VCaP (cell line): ENCODE measurements around the gene CLRN3.

Experiments
- H3K27ac ChIP-seq: fragments of 450-650 bp; 2 replicates; pipeline ENCODE4 v1.5.1; 2017
- TF ChIP-seq, protein P1 (sequence below): fragments of 450-650 bp; conservative IDR thresholded peaks from 2 replicates; pipeline ENCODE4 v1.5.1; 2017; ENCODE audit warnings: mild to moderate bottlenecking, moderate library complexity

CLRN3 gene

DNA sequence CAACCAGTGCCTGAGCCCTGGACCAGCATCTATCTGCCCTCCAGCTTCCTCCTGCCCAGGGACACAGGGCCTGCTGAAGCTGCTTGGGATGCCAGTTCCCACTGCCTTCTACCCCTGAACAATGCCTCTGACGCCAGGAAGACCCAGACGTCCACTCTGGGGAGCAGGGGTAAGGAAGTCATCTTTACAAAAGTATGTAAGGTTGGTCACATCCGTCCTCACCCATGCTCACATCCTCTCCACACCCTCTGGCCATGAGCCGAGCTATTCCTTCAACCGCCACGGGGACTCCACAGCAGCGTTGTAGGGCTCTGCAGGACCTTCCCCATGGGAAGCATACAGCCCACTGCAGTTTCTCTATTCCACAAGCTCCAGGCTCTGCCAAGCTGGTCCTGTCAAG lies 58.5 kb downstream of the CLRN3 start:
- TF ChIP-seq, protein P1, sequence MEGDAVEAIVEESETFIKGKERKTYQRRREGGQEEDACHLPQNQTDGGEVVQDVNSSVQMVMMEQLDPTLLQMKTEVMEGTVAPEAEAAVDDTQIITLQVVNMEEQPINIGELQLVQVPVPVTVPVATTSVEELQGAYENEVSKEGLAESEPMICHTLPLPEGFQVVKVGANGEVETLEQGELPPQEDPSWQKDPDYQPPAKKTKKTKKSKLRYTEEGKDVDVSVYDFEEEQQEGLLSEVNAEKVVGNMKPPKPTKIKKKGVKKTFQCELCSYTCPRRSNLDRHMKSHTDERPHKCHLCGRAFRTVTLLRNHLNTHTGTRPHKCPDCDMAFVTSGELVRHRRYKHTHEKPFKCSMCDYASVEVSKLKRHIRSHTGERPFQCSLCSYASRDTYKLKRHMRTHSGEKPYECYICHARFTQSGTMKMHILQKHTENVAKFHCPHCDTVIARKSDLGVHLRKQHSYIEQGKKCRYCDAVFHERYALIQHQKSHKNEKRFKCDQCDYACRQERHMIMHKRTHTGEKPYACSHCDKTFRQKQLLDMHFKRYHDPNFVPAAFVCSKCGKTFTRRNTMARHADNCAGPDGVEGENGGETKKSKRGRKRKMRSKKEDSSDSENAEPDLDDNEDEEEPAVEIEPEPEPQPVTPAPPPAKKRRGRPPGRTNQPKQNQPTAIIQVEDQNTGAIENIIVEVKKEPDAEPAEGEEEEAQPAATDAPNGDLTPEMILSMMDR = no peak
- no peak overlapping the region for H3K27ac ChIP-seq

DNA sequence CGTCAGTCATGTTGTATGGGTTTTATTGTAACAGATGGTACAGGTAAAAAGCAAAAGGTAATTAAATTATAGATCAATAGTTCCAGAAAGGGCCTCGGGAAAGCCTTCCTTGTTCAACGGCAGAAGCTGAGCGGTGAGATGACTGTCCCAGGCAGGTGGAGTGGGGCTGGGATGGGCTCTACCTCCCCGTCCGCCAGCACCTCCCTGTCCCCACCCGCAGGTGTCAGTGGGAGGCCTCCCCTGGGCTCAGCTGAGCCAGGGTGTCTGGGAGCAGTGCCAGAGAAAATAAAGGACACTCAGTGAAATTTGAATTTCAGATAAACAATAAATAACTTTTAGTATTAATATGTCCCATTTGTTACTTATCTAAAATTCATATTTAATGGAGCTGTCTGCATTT lies 58.9 kb downstream of the CLRN3 start:
- no peak overlapping the region for H3K27ac ChIP-seq
- TF ChIP-seq, protein P1 = no peak

DNA sequence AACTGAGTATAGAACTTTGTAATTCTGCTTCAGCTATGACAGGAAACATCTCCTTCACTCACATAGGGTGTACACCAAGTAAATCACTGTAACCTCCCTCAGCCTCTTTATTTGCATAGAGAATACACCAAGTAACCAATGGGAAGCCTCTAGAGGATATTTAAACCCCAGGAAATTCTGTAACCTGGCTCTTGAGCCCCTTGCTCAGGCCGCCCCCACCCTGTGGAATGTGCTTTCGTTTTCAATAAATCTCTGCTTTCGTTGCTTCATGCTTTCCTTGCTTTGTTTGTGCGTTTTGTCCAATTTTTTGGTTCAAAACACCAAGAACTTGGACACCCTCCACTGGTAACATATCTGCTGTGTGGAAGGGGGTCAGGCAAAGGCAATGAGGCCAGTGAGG lies 60.2 kb downstream of the CLRN3 start:
- H3K27ac ChIP-seq = no peak overlapping the region
- TF ChIP-seq, protein P1 = no peak

DNA sequence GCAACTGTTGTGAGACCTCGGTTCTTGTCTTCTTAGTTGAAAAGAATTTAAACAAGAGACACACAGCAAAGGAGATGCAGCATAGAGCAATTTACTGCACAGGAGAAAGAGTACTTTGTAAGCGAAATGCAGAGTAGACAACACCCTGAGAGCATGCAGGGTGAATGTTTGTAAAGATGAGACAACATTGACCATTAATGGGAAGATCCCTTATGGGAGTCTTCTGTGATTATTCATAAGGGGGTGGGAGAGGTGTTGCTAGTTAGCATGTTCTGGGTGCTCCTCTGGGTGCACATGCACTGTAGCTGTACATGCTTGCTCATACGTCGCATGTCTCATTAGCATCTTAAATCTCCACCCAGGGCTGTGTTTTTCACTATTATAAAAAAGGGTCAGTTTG lies 62.3 kb downstream of the CLRN3 start:
- TF ChIP-seq, protein P1 = no peak
- H3K27ac ChIP-seq = no peak overlapping the region
